Muscle layer of duodenum (tissue), 2 donors: ENCODE results near the gene NTRK2.

ENCODE experiments used
- H3K27ac ChIP-seq: one replicate; pipeline ENCODE4 v1.7.0; 2013; ENCODE audit warnings: mild to moderate bottlenecking, low read length
- H3K27me3 ChIP-seq: one replicate; pipeline ENCODE4 v1.7.0; 2013; ENCODE audit warnings: low read depth, mild to moderate bottlenecking, control low read depth, low read length
- H3K36me3 ChIP-seq, 2 donors: one replicate each; pipeline ENCODE4 v1.7.0; 2013; ENCODE audit warnings: low read length in 2 of 2, control low read depth in 1 of 2, mild to moderate bottlenecking in 1 of 2; ENCODE audit not compliant: insufficient read depth in 2 of 2, control insufficient read depth in 1 of 2
- H3K4me1 ChIP-seq, 2 donors: one replicate each; pipeline ENCODE4 v1.7.0; 2013; ENCODE audit warnings: low read length in 2 of 2, mild to moderate bottlenecking in 2 of 2, control low read depth in 1 of 2, moderate library complexity in 1 of 2; ENCODE audit not compliant: insufficient read depth in 2 of 2, control insufficient read depth in 1 of 2
- H3K4me3 ChIP-seq, 2 donors: one replicate each; pipeline ENCODE4 v1.7.0; 2013; ENCODE audit warnings: low read length in 2 of 2, low read depth in 1 of 2, mild to moderate bottlenecking in 1 of 2
- H3K9me3 ChIP-seq, 2 donors: one replicate each; pipeline ENCODE4 v1.7.0; 2013; ENCODE audit warnings: low read length in 2 of 2, control low read depth in 1 of 2, mild to moderate bottlenecking in 1 of 2; ENCODE audit not compliant: control insufficient read depth in 1 of 2
- donor health status: healthy.

The NTRK2 gene

DNA sequence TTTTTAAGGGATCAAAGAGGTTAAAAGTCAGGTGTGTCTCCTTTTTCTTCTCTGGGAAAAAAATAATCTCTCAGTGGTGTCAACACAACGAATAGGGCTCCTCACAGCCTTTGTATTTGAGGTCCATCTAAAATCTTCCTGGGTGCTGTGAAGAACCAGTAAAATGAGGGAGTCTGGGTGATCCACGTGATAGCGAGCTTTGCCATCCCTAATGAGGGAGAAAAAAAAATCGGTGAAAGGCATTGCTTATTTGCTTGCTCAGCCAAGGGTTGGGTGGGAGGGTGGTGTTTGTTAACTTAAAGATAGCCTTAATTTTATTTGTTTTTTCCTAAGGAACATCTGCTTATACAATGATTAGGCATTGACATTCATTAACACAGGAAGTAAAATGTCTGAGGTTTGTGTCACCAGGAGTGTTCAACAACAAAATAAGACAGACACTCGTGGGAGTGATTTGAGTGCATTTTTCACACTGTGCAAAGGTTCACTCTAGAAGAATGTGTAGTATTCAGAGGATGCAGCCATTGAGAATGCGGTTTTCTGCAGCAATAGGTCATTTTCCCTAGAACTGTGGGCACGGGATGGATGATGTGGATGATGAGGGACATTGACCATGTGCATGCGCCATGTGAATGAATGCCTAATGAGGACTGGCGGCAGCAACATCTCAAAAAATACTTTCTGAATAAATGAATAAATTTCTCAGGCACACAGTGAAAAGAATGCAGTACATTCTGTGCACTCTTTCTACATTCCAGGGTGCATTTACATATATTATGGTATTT, 369.5 kb downstream of the NTRK2 start:
- no peak overlapping the region for H3K27ac ChIP-seq
- H3K27me3 ChIP-seq, result no peaks in the 10 kb centered on the region
- H3K4me3 ChIP-seq, result no peak overlapping the region

DNA sequence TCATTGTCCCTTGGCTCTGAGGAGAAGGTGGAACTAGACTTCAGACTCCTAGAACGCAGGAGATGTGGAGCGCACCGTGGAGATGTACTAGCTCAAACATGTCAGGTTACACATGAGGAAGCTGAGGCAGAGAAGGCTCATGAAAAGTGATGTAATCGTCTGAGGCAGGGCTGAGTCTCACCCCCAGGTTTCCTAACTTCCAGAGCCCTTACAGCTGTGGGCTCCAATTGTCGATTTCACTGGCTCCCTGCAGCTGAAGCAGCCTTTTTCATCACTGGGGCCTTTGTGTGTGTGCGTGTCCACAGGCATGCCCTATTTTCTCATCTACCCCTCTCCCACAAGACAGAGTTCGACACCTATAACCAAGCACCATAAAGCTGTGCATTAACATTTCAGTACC, 370.6 kb downstream of the NTRK2 start:
- Histone ChIP-seq H3K36me3 (no peaks in the 10 kb centered on the region), H3K9me3 (no peaks in the 10 kb centered on the region), H3K4me3 (no peak overlapping the region), H3K27ac (no peak overlapping the region), H3K27me3 (no peaks in the 10 kb centered on the region), H3K4me1 (no peaks in the 10 kb centered on the region)

More for the DNA sequence above, 369.5 kb downstream of the NTRK2 start:
- no peaks in the 10 kb centered on the region for H3K9me3 ChIP-seq
- H3K36me3 ChIP-seq, result no peaks in the 10 kb centered on the region
- H3K4me1 ChIP-seq, result no peaks in the 10 kb centered on the region

DNA sequence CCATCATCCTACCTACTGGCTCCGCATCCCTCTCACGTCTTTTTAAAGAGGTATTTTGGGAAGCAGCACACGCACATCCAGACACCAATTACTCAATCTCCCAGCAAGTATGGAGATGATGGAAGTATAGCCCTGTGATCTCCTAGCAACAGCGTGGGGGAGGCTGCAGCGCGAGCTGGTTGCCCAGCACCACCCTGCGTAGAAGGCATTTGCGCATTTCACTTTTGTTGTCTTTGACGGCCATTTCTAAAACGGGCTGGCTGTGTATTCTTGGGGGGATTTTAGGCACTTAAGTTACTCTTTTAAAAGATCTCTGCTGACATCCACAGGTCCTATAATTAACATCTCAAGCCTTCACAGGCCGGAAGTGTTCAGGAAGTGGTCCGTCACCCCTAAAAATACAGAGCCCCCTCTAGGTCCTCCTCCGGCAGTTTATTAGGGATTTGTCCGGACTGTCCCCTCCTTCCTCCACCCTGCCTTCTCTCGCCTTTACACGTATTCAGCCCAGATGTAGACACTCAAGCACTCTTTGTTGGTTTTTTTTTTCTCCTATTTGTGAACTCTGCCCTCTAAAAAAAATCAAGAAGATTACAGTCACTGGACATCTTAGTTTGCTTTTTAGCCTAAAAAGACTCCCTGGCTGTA, 371.4 kb downstream of the NTRK2 start:
- Histone ChIP-seq H3K27me3 (no peaks in the 10 kb centered on the region), H3K27ac (no peak overlapping the region), H3K9me3 (no peaks in the 10 kb centered on the region), H3K36me3 (no peaks in the 10 kb centered on the region), H3K4me3 (no peak overlapping the region), H3K4me1 (no peaks in the 10 kb centered on the region)

DNA sequence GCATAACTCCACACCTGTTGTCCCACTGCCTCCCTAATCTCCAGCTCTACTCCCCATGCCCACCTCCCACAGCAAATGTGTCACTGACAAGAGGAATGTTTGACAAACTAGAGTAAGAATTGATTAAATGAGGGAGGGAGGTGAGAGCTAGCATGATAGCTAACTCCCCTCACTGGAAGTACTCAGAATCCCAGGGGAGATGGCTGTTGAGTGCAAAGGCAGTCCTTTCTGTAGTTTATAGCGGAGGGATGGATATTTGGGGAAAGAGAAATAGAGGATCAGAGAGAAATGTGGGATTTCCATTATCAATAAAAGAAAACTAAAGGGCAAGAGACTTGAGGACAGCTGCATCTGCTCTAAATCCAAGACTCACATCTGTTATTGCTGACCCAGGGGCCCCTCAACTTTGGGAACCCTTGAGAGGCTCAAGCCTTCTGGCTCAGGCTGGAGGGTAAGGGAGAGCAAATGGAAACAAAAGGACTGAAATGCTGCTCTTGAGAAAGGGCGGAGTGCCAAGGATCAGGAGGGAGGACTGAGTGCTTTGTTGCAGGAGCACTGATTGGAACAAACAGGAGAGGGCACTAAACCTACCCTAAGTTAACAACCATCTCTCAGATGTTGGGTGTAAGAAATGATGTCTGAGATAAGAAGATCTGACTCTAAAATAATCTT, 372.1 kb downstream of the NTRK2 start:
- H3K36me3 ChIP-seq, result no peaks in the 10 kb centered on the region
- no peak overlapping the region for H3K27ac ChIP-seq
- H3K4me1 ChIP-seq, result no peaks in the 10 kb centered on the region
- H3K4me3 ChIP-seq, result no peak overlapping the region
- H3K9me3 ChIP-seq, result no peaks in the 10 kb centered on the region
- no peaks in the 10 kb centered on the region for H3K27me3 ChIP-seq

DNA sequence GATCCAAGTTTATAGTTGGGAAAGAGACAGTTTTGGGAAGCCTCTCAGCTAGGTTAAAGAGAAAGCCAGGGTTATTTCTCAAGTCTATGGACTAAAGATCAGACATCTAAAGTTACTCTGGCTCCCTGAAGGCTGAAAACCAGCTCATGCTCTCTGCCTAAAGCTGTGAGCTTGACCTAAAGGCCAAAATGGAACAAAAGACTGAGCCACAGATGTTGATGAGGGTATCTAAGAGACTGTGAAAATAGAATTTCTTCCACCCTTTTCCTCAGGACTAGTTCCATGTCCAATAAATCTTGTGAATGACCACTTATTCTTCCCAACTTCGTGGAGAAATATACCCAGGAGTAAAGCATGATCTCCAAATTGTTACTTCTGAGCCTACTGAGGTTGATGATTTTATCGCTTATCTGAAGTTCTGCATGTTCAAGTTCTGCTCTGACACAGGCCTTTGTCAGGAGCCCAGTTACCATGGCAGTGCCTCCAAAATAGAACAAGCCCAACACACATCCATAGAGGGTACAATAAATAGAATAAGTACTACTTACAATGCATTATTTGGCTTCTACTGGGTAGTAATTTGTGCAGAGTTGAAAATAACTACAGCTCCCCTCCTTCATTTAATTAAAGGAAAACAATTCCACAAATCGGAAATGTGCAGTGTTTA, 373.6 kb downstream of the NTRK2 start:
- no peaks in the 10 kb centered on the region for H3K9me3 ChIP-seq
- no peaks in the 10 kb centered on the region for H3K36me3 ChIP-seq
- H3K27me3 ChIP-seq, result no peaks in the 10 kb centered on the region
- no peak overlapping the region for H3K4me3 ChIP-seq
- H3K4me1 ChIP-seq, result no peaks in the 10 kb centered on the region
- no peak overlapping the region for H3K27ac ChIP-seq

- H3K36me3 ChIP-seq, result no peaks in the 10 kb centered on the region
- H3K27me3 ChIP-seq, result no peaks in the 10 kb centered on the region
- H3K4me3 ChIP-seq, result no peak overlapping the region
- no peaks in the 10 kb centered on the region for H3K9me3 ChIP-seq
- no peaks in the 10 kb centered on the region for H3K4me1 ChIP-seq
- H3K27ac ChIP-seq, result no peak overlapping the region
These were observed 375.7 kb downstream of the NTRK2 start for GRCh38 chr9:85045271-85045670.

GRCh38 chr9:85046475-85046874, 376.9 kb downstream of the NTRK2 start:
- Histone ChIP-seq H3K36me3 (no peaks in the 10 kb centered on the region), H3K27ac (no peak overlapping the region), H3K4me3 (no peak overlapping the region), H3K9me3 (no peaks in the 10 kb centered on the region), H3K27me3 (no peaks in the 10 kb centered on the region), H3K4me1 (no peaks in the 10 kb centered on the region)

DNA sequence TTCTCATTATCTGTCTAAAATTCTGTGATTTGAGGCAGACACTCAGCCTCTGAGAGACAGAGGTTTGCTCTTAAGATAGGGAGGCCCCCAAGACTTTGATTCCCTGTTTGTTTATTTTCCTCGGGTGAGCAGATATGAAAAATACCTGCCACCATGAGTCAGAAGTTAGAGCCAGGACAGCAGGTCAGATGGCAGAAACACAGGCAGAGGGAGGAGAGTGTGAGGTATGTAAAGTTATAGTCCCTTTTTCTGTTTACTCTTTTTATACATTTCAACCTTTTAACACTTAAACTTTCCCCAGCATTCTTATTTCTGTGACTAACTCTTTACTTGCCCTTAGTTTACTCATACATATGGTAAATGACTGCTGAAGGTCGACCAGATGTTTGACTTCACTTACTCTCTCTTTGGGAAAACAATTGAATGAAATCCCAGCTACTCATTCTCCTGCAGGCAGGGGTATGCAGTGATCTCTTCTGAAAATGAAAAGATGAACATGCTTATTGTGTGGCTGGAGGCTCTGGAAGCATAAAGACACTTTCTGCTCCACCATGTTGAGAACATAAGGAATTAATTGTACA, 383.8 kb downstream of the NTRK2 start:
- Histone ChIP-seq H3K27ac (no peak overlapping the region), H3K4me3 (no peak overlapping the region), H3K27me3 (no peaks in the 10 kb centered on the region), H3K36me3 (no peaks in the 10 kb centered on the region), H3K4me1 (no peaks in the 10 kb centered on the region), H3K9me3 (no peaks in the 10 kb centered on the region)

- Histone ChIP-seq H3K36me3 (no peaks in the 10 kb centered on the region), H3K27me3 (no peaks in the 10 kb centered on the region), H3K9me3 (no peaks in the 10 kb centered on the region), H3K4me1 (no peaks in the 10 kb centered on the region), H3K27ac (no peak overlapping the region), H3K4me3 (no peak overlapping the region)
These were observed 384.5 kb downstream of the NTRK2 start for GRCh38 chr9:85054017-85054416.

DNA sequence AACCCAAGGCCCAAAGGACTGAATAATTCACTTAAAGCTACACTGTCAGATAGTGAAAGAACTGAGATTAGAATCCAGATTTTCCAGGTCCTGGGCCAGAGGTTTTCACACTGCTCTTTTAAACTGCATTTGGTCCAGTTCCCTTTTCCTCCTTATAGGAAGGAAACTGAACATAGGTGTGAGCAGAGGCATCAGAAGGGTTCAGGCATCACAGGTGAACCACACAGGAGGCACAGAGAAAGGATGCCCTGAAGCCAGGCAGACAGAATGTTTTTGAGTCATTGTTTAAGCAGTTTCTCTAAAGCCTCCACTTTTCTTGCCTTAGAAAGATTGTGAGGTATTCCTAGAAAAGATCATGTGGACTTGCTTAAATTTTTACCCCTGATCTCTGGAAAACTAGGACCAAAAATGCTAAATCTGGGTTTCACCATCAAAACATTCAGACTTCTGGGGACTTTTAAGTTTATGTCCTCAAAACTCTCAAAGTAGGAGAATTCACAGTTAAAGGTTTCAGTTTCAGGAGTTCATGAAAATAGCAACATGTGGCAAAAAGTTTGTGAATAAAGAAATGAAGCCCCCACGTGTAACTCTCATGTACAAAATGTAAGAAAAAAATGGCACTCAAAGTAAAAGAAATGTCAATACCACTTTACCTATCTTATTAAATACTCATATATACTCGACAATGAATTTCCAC, 386.1 kb downstream of the NTRK2 start:
- no peaks in the 10 kb centered on the region for H3K9me3 ChIP-seq

More for the DNA sequence above, 386.1 kb downstream of the NTRK2 start:
- Histone ChIP-seq H3K27ac (no peak overlapping the region), H3K4me1 (no peaks in the 10 kb centered on the region), H3K36me3 (no peaks in the 10 kb centered on the region), H3K27me3 (no peaks in the 10 kb centered on the region), H3K4me3 (no peak overlapping the region)
